8988T (cell line): ENCODE measurements around the gene HSBP1L1.

Experiments
- DNase-seq: peaks from one replicate; pipeline ENCODE4 v3.0.0; 2011

HSBP1L1 gene

DNA sequence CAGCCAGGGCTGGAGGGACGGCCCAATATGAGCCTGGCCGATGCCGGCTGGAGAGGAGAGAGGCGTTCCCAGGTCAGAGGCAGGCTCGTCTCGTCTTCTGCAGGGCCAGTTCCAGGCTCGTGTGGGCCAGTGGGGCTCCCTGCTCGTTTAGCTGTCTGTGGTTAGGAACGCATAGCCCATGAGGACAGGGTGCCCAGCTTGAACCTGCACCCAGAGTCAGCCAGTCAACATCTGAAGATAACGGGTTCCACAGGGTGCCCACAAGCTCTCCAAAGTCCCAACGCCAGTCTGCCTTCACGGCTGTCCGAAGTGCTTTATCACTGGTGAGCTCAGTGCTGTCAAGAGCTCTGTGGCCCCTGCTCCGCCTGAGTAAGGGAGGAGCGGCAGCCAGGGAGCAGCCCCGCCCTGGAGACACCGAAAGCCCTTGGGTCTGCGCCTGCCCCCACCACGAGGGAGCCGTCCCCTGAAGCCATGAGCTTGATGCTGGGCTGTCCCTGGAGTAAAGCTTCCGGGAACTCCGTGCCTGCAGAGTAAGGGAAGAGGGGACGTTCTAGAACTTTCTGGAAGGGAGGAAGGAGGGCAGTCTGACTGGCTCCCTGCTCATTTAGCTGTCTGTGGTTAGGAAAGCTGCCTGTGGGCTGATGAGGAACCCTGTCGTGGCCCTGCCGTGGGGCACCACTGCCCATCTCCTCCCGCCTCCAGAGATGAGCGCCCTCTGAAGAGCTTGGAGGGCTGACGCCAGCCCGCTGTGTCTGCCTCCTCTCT lies 2.7 kb upstream of the HSBP1L1 start:
- no peak for DNase-seq

DNA sequence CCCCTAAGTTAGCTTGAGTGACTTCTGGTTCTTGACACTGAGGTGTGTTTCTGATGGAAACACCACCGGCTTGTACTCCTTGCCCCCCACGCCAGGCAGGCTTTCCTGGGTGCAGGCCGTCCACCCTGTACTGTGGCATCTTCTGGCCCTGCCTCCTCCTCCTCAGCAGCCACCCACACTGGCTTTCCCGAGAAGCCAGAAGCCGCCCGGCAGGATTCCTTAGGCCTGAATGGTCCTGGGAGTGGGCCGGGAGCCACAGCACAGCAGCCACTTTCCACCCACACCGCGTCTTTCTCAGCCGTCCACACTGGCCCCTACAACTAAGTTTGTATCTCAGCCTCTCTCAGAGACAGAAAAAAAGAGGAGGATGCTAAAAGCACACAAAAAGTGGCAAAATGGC lies 2.1 kb upstream of the HSBP1L1 start:
- DNase-seq = no peak

GRCh38 chr18:79962835-79963657 lies 1.4 kb upstream of the HSBP1L1 start:
- DNase-seq = no peak

GRCh38 chr18:79963658-79964329 lies 649 bp upstream of the HSBP1L1 start:
- DNase-seq = no peak

GRCh38 chr18:79965119-79965902 lies 868 bp downstream of the HSBP1L1 start:
- no peak for DNase-seq

DNA sequence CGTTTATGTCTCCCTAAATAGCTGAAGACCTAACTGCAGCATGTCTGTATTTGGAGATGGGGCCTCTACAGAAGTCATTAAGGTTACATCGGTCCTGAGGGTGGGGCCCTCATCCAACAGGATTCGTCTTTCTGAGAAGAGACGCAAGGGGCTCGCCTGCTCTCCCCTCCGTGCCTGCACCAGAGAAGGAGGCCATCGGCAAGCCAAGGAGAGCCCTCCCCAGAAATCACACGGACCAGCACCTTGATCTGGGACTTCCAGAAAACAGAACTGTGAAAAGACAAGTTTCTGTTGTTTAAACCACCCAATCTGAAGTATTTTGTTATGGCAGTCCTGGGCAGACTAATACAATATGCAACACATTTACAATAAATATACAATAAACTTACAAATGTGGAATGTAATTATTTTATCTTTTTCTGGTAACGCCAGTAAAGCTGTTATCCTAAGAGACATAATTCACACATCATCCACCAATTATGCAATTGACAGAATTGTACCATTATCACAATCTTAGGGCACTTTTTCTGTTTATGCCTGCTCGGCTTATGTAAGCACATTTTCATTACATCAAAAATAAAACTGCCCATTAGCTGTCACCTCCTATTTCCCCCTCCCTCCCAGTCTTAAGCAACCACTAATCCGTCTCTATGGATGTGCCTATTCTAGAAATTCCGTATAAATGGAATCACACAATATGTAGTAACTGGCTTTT lies 6.1 kb downstream of the HSBP1L1 start:
- no peak for DNase-seq

GRCh38 chr18:79971211-79971952 lies 6.9 kb downstream of the HSBP1L1 start:
- no peak for DNase-seq

GRCh38 chr18:79971986-79972385 lies 7.5 kb downstream of the HSBP1L1 start:
- no peak for DNase-seq

GRCh38 chr18:79972720-79973119 lies 8.3 kb downstream of the HSBP1L1 start:
- DNase-seq = no peak

GRCh38 chr18:79973517-79973916 lies 9.1 kb downstream of the HSBP1L1 start:
- DNase-seq = no peak

DNA sequence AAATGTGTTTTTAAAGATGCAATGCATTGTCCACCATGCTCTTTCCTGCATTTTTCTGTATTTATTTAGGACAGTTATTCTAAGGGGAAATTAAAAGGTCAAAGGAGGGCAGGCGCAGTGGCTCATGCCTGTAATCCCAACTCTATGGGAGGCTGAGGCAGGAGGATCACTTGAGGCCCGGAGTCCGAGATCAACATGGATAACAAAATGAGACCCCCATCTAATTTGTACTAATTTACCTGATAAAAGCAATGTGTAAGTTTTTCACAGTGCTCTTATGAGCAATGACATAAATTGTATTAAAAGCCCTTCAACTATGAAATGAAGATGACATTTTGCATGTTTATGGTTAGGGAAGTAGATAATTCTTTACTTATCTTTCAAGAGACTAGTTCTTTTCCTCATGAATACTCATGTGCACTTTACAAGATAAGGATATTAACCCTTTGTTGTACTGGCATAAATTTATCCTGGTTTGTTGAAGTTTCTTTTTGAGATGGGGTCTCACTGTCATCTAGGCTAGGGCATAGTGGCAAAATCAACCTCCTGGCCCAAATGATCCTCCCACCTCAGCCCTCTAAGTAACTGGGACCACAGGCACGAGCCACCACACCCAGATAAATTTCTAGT lies 9.7 kb downstream of the HSBP1L1 start:
- DNase-seq = no peak

GRCh38 chr18:79975043-79975442 lies 10.6 kb downstream of the HSBP1L1 start:
- no peak for DNase-seq

- no peak for DNase-seq
These were observed 11.7 kb downstream of the HSBP1L1 start for GRCh38 chr18:79975985-79976680.

DNA sequence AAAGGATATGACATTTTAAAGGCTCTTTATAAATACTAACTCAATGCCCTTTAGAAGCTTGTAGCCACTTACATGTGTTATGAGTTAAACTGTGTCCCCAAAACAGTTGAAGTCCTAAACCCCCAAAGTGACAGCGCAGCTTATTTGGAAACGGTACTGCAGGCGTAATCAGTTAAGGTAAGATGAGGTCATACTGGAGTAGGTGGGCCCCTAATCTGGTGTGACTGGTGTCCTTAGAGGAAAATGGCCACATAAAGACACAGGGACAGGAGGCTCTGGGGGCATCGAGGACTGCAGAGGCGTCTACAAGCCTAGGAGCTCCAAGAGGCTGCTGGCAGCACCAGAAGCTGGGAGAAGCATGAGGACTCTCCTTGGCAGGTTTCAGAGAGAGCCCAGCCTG lies 15.4 kb downstream of the HSBP1L1 start:
- no peak for DNase-seq

DNA sequence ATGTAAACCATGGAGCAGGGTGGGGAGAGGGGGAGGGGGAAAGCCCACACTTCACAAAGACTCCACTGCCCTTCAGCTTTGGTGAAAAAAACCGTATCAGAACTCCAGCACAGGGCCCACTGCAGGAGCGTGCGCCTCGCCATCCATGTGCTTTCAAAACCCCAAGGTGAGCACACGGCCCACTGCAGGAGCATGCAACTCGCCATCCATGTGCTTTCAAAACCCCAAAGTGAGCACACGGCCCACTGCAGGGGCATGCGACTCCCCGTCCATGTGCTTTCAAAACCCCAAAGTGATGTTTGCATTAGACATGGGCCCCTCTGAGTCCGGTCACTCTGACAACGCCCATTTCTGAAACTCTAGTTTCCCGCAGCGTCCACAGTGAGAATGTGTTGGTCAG lies 16.1 kb downstream of the HSBP1L1 start:
- DNase-seq = no peak

DNA sequence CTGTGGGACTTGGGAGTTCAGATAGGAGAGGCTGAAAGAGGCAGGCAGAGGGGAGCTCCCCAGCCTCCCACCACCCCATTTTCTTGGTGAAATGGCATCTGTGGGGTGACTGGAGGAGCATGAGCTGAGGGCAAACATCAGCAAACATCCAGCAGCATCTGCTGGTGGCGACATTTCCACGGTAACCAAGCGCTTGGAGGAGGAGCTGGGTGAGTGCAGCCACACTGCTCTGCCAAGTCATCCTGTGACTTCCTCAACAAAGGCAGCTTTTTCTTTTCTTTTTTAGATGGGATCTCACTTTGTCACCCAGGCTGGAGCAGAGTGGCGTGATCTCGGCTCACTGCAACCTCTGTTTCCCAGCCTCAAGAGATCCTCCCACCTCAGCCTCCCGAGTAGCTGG lies 18.3 kb downstream of the HSBP1L1 start:
- DNase-seq = no peak

- no peak for DNase-seq
These were observed 18.8 kb downstream of the HSBP1L1 start for GRCh38 chr18:79983253-79983652.

DNA sequence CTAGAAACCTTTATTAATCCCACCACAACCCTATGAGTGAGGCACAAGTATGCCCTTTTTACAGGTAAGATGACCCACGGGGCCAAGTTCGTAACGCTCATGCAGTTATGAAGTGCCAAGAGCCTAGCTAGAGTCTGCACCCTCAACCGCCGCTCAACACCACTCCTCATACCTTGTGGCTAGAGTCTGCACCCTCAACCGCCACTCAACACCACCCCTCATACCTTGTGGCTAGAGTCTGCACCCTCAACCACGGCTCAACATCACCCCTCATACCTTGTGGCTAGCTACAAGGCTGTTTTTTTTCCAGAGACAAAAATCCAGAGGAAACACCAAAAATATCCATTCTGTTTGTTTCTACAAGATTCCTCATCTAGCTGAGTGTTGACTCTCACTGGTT lies 19.4 kb downstream of the HSBP1L1 start:
- DNase-seq = no peak

- no peak for DNase-seq
These were observed 20.7 kb downstream of the HSBP1L1 start for GRCh38 chr18:79985172-79985571.

- DNase-seq = no peak
These were observed 22.3 kb downstream of the HSBP1L1 start for GRCh38 chr18:79986726-79987125.
